K562 (cell line): ENCODE measurements around the gene TMEM225B. TPM values are rescaled to one million over a fixed set of nuclear protein-coding genes. Genes with fewer than 3 reads are reported as not detected.
A peak's percentile ranks its signal among the peaks of the same experiment; 100 is the strongest.

Experiments
- BRD9 ChIP-seq: fragments of 450-650 bp; IDR thresholded peaks from 2 replicates; pipeline ENCODE4 v1.6.1; 2018; ENCODE audit warnings: low read depth; ENCODE audit not compliant: partially characterized antibody
- CEBPG ChIP-seq, 3 experiments: fragments of 200-800 bp in 1 of 3; sonication (Bioruptor generic) in 1 of 3; sonication (generic) in 1 of 3; formaldehyde crosslinking in 1 of 3; IDR thresholded peaks in 2 of 3; conservative IDR thresholded peaks in 1 of 3; 2 replicates each; pipeline versions ENCODE4 v1.6.1 to v1.8.0; 2016 to 2022; ENCODE audit warnings: missing compliant biosample characterization in 2 of 3, missing genetic modification characterization in 2 of 3, mild to moderate bottlenecking in 1 of 3, missing genetic modification reagents in 1 of 3
- CTCFL ChIP-seq: IDR thresholded peaks from 2 replicates; pipeline ENCODE4 v1.6.1; 2011; ENCODE audit warnings: borderline replicate concordance, low read depth, mild to moderate bottlenecking, moderate library complexity, low read length; ENCODE audit not compliant: insufficient read depth, poor library complexity, severe bottlenecking
- FOS ChIP-seq: IDR thresholded peaks from 3 replicates; pipeline ENCODE4 v1.6.1; 2011; ENCODE audit not compliant: insufficient read length; ENCODE audit errors: extremely low read depth
- KAT2B ChIP-seq: IDR thresholded peaks from one replicate; pipeline ENCODE4 v1.6.1; 2012; ENCODE audit warnings: low read depth, mild to moderate bottlenecking, control low read depth, inconsistent platforms, low read length, moderate library complexity
- MAFK ChIP-seq: IDR thresholded peaks from 2 replicates; pipeline ENCODE4 v1.6.1; 2011; ENCODE audit warnings: low read length, improper control_type of control experiment
- MTA3 ChIP-seq: fragments of 450-650 bp; formaldehyde crosslinking; IDR thresholded peaks from 2 replicates; pipeline ENCODE4 v1.6.1; 2017; ENCODE audit warnings: mild to moderate bottlenecking, borderline replicate concordance
- PHF20 ChIP-seq: fragments of 450-650 bp; IDR thresholded peaks from 2 replicates; pipeline ENCODE4 v1.6.1; 2018; ENCODE audit not compliant: partially characterized antibody
- POLR2H ChIP-seq: IDR thresholded peaks from 2 replicates; pipeline ENCODE4 v1.6.1; 2016; ENCODE audit warnings: missing genetic modification characterization, low read depth, mild to moderate bottlenecking, control low read depth, missing compliant biosample characterization, moderate library complexity
- RBM15 ChIP-seq: fragments of 200-400 bp; formaldehyde crosslinking; IDR thresholded peaks from 2 replicates; pipeline ENCODE4 v1.6.1; 2018; ENCODE audit warnings: mild to moderate bottlenecking, low read length, moderate library complexity; ENCODE audit not compliant: insufficient read depth
- RBM34 ChIP-seq: fragments of 200-400 bp; formaldehyde crosslinking; IDR thresholded peaks from 2 replicates; pipeline ENCODE4 v1.6.1; 2018; ENCODE audit warnings: low read length, borderline replicate concordance; ENCODE audit not compliant: insufficient read depth
- SIRT6 ChIP-seq: IDR thresholded peaks from one replicate; pipeline ENCODE4 v1.6.1; 2012; ENCODE audit warnings: low read depth, mild to moderate bottlenecking, control low read depth, inconsistent platforms, low read length, moderate library complexity
- TCF3 ChIP-seq: sonication (generic); formaldehyde crosslinking; IDR thresholded peaks from 2 replicates; pipeline ENCODE4 v1.4.0; 2020; ENCODE audit warnings: mild to moderate bottlenecking, missing genetic modification reagents
- TFAP4 ChIP-seq: sonication (generic); formaldehyde crosslinking; IDR thresholded peaks from 2 replicates; pipeline ENCODE4 v1.8.0; 2022; ENCODE audit warnings: missing genetic modification reagents, mild to moderate bottlenecking, moderate library complexity, borderline replicate concordance
- TRIM25 ChIP-seq: fragments of 450-650 bp; IDR thresholded peaks from 2 replicates; pipeline ENCODE4 v1.7.0; 2016; ENCODE audit warnings: borderline replicate concordance
- U2AF1 ChIP-seq: fragments of 200-400 bp; formaldehyde crosslinking; optimal IDR thresholded peaks from 2 replicates; pipeline ENCODE3; 2017; ENCODE audit warnings: mild to moderate bottlenecking, low read depth, low read length, moderate library complexity
- ZNF449 ChIP-seq: fragments of 250-450 bp; sonication (Bioruptor Pico); IDR thresholded peaks from 2 replicates; pipeline ENCODE4 v1.8.0; 2022; ENCODE audit warnings: moderate library complexity, mild to moderate bottlenecking, inconsistent platforms
- ZNF695 ChIP-seq: fragments of 450-650 bp; formaldehyde crosslinking; IDR thresholded peaks from 2 replicates; pipeline ENCODE4 v1.4.0; 2020; ENCODE audit warnings: mild to moderate bottlenecking, moderate library complexity
- polyA plus RNA-seq, 8 experiments: library from polyadenylated mRNA; depleted of rRNA in 4 of 8; stranded (reverse) in 5 of 8; unstranded in 3 of 8; fragments of >200 nt; fragmentation: Nextera tagmentation in 2 of 8; fragmentation: Illumina TruSeq in 1 of 8; extraction: Ambion mirVana in 2 of 8; extraction: Trizol in 1 of 8; gene quantifications; 2 replicates each; pipeline versions ENCODE4 v1.2.1 to v1.2.3, GENCODE V29; 2011 to 2014; ENCODE audit warnings: inconsistent platforms in 1 of 8, missing spikeins in 1 of 8
- total RNA-seq, 7 experiments: library from RNA; depleted of rRNA in 6 of 7; stranded (reverse); fragments of >200 nt in 6 of 7; fragmentation: Illumina TruSeq in 2 of 7; extraction: Trizol in 2 of 7; gene quantifications; 2 replicates each; pipeline versions ENCODE4 v1.2.1 to v1.2.3, GENCODE V29; 2011 to 2021; ENCODE audit warnings: low replicate concordance in 1 of 7

TMEM225B gene
- total and polyA plus RNA-seq, 9 of the 15 experiments (the other 6 are each of a cell fraction or from before 2014, with no cell fraction given), result 0.08 to 0.73 (median 0.56) TPM

- peak; percentile 72 for TF ChIP-seq TFAP4 (CRISPR knock-in tag)
- TF ChIP-seq BRD9, result peak; percentile 79
- no peak for TF ChIP-seq RBM15
- no peak for TF ChIP-seq ZNF695 (CRISPR knock-in tag)
- TF ChIP-seq POLR2H (tag), result peak; percentile 90
- TF ChIP-seq PHF20, result peak; percentile 95
- no peak for TF ChIP-seq SIRT6
- TF ChIP-seq TCF3 (CRISPR knock-in tag), result no peak
- no peak for TF ChIP-seq FOS
- no peak for TF ChIP-seq RBM34
- TF ChIP-seq U2AF1, result peak; percentile 65
- peak; percentile 22; the same call in 1 of the 2 replicates for TF ChIP-seq CEBPG (CRISPR knock-in tag; IDR thresholded peaks at IDR 0.05)
- TF ChIP-seq CEBPG (tag; conservative IDR thresholded peaks at IDR 0.05 in 1 of 2, IDR thresholded peaks at IDR 0.05 in 1 of 2), result no peak
- TF ChIP-seq MTA3, result peak; percentile 82; the same call in 1 of the 2 replicates
- no peak for TF ChIP-seq ZNF449 (CRISPR knock-in tag)
- no peak for TF ChIP-seq KAT2B
- TF ChIP-seq CTCFL, result peak; percentile 2
- 0 out of 2 replicates have a peak, but pooled peaks have one; percentile 28 for TF ChIP-seq MAFK
- TF ChIP-seq TRIM25, result no peak
Measured at GRCh38 chr7:99558306-99559174, 39.5 kb upstream of the TMEM225B start, which contains the start of gene ZNF655 (continued).
